HepG2 (cell line): ENCODE results near the gene ETF1. TPM values are rescaled to one million over a fixed set of nuclear protein-coding genes. Genes with fewer than 3 reads are reported as not detected.
A peak's percentile ranks its signal among the peaks of the same experiment; 100 is the strongest.

Source experiments
- CEBPB ChIP-seq: IDR thresholded peaks from 2 replicates; pipeline ENCODE4 v1.6.1; 2011; ENCODE audit warnings: low read depth, low read length, improper control_type of control experiment, borderline replicate concordance
- CREBL2 ChIP-seq: sonication (generic); formaldehyde crosslinking; IDR thresholded peaks from 2 replicates; pipeline ENCODE4 v1.8.1; 2023; ENCODE audit warnings: missing genetic modification reagents, mild to moderate bottlenecking, borderline replicate concordance
- DBP ChIP-seq: sonication (generic); formaldehyde crosslinking; IDR thresholded peaks from 2 replicates; pipeline ENCODE4 v1.4.0; 2020; ENCODE audit warnings: missing genetic modification reagents; ENCODE audit errors: not compliant biosample characterization
- EED ChIP-seq: sonication (generic); formaldehyde crosslinking; IDR thresholded peaks from 2 replicates; pipeline ENCODE4 v1.5.0; 2020; ENCODE audit warnings: mild to moderate bottlenecking, missing genetic modification reagents
- EHMT2 ChIP-seq: fragments of 200-600 bp; sonication (generic); IDR thresholded peaks from 2 replicates; pipeline ENCODE4 v1.7.0; 2017; ENCODE audit warnings: antibody characterized with exemption, low read depth, low read length, borderline replicate concordance
- FOXK1 ChIP-seq: sonication (generic); formaldehyde crosslinking; IDR thresholded peaks from 2 replicates; pipeline ENCODE4 v1.4.0; 2020; ENCODE audit warnings: low read depth, missing genetic modification reagents, borderline replicate concordance
- KDM6A ChIP-seq: IDR thresholded peaks from 2 replicates; pipeline ENCODE4 v1.6.1; 2016; ENCODE audit warnings: low read depth
- MIER3 ChIP-seq: IDR thresholded peaks from 2 replicates; pipeline ENCODE4 v1.6.1; 2016; ENCODE audit warnings: missing compliant biosample characterization, borderline replicate concordance
- MLXIP ChIP-seq: sonication (generic); formaldehyde crosslinking; IDR thresholded peaks from 2 replicates; pipeline ENCODE4 v1.9.0; 2021; ENCODE audit warnings: missing genetic modification reagents, borderline replicate concordance
- NR1H2 ChIP-seq: sonication (generic); formaldehyde crosslinking; IDR thresholded peaks from 2 replicates; pipeline ENCODE4 v1.8.1; 2022; ENCODE audit warnings: low read depth, missing genetic modification reagents, borderline replicate concordance
- PAF1 ChIP-seq: IDR thresholded peaks from 2 replicates; pipeline ENCODE4 v1.6.1; 2016; ENCODE audit warnings: missing genetic modification reagents, missing compliant biosample characterization
- PHB2 ChIP-seq: fragments of 450-650 bp; IDR thresholded peaks from 2 replicates; pipeline ENCODE4 v1.6.1; 2018; ENCODE audit not compliant: partially characterized antibody
- RNF2 ChIP-seq: fragments of 450-650 bp; conservative IDR thresholded peaks from 2 replicates; pipeline ENCODE4 v1.6.1; 2016; ENCODE audit warnings: low read depth
- SAP130 ChIP-seq: IDR thresholded peaks from 2 replicates; pipeline ENCODE4 v1.6.1; 2016; ENCODE audit warnings: low read depth
- SSRP1 ChIP-seq: IDR thresholded peaks from 2 replicates; pipeline ENCODE4 v1.6.1; 2016; ENCODE audit warnings: control low read depth
- TEAD2 ChIP-seq: sonication (generic); formaldehyde crosslinking; IDR thresholded peaks from 2 replicates; pipeline ENCODE4 v1.9.0; 2021; ENCODE audit warnings: missing genetic modification reagents
- ZNF550 ChIP-seq: sonication (generic); formaldehyde crosslinking; IDR thresholded peaks from 2 replicates; pipeline ENCODE4 v1.4.0; 2020; ENCODE audit warnings: mild to moderate bottlenecking, missing genetic modification reagents, borderline replicate concordance
- ZNF556 ChIP-seq: sonication (generic); formaldehyde crosslinking; IDR thresholded peaks from 2 replicates; pipeline ENCODE4 v1.4.0; 2020; ENCODE audit warnings: mild to moderate bottlenecking, missing genetic modification reagents, borderline replicate concordance
- ZNF558 ChIP-seq: sonication (generic); formaldehyde crosslinking; IDR thresholded peaks from 2 replicates; pipeline ENCODE4 v1.9.0; 2022; ENCODE audit warnings: mild to moderate bottlenecking, missing genetic modification reagents, borderline replicate concordance
- ZNF609 ChIP-seq: sonication (generic); formaldehyde crosslinking; IDR thresholded peaks from 2 replicates; pipeline ENCODE4 v1.4.0; 2020; ENCODE audit warnings: mild to moderate bottlenecking, missing genetic modification reagents, borderline replicate concordance
- ZNF724P ChIP-seq: sonication (generic); formaldehyde crosslinking; IDR thresholded peaks from 2 replicates; pipeline ENCODE4 v1.8.0; 2022; ENCODE audit warnings: missing genetic modification reagents, borderline replicate concordance
- polyA plus RNA-seq, 8 experiments: library from polyadenylated mRNA; depleted of rRNA in 3 of 8; stranded (reverse) in 7 of 8; unstranded in 1 of 8; fragments of >200 nt; fragmentation: Illumina TruSeq in 4 of 8; extraction: Trizol in 4 of 8; gene quantifications; 2 replicates each; pipeline versions ENCODE4 v1.2.1 to v1.2.3, GENCODE V29; 2011 to 2016; ENCODE audit warnings: low read depth in 4 of 8, missing spikeins in 1 of 8, mixed read lengths in 1 of 8; ENCODE audit not compliant: insufficient read depth in 1 of 8
- total RNA-seq, 5 experiments: library from RNA; depleted of rRNA; stranded (reverse); fragments of >200 nt; fragmentation: Illumina TruSeq; extraction: Trizol; gene quantifications; 2 replicates each; pipeline ENCODE4 v1.2.3, GENCODE V29; 2016; ENCODE audit warnings: low read depth in 1 of 5

Gene ETF1
- total and polyA plus RNA-seq, 2 of the 13 experiments (the other 11 are each of a cell fraction or from before 2014, with no cell fraction given): 52.1 to 184 TPM

GRCh38 chr5:138464008-138464387, 79.0 kb downstream of the ETF1 start (continued):
- TF ChIP-seq PAF1 (CRISPR knock-in tag): no peak
- no peak for TF ChIP-seq ZNF550 (CRISPR knock-in tag)
- TF ChIP-seq EED (CRISPR knock-in tag): no peak
- TF ChIP-seq MLXIP (CRISPR knock-in tag): no peak
- TF ChIP-seq ZNF558 (CRISPR knock-in tag): no peak
- TF ChIP-seq MIER3 (CRISPR knock-in tag): no peak
- no peak for TF ChIP-seq CEBPB
- TF ChIP-seq DBP (CRISPR knock-in tag): no peak
- TF ChIP-seq KDM6A (CRISPR knock-in tag): no peak; the same call in 1 of the 2 replicates
- no peak for TF ChIP-seq EHMT2
- no peak for TF ChIP-seq TEAD2 (CRISPR knock-in tag)
- TF ChIP-seq NR1H2: no peak
- no peak for TF ChIP-seq CREBL2
- TF ChIP-seq ZNF609: peak; percentile 43; the same call in 1 of the 2 replicates
- peak; percentile 87; the same call in 1 of the 2 replicates for TF ChIP-seq ZNF556 (CRISPR knock-in tag)
- TF ChIP-seq SSRP1: no peak; the same call in 1 of the 2 replicates
- TF ChIP-seq PHB2: no peak
- peak; percentile 71 for TF ChIP-seq SAP130
- TF ChIP-seq FOXK1 (CRISPR knock-in tag): no peak
- no peak for TF ChIP-seq ZNF724P (CRISPR knock-in tag)
- no peak; the same call in 1 of the 2 replicates for TF ChIP-seq RNF2
